Tibial nerve (tissue), 3 donors: ENCODE measurements around the gene DIP2C.

Experiments used
- CTCF ChIP-seq, 5 experiments: fragments of 200-600 bp in 3 of 5; fragments of 450-650 bp in 2 of 5; sonication (generic) in 3 of 5; IDR thresholded peaks; one replicate each; pipeline ENCODE4 v1.5.1; 2016 to 2019; ENCODE audit warnings: antibody characterized with exemption in 5 of 5, mild to moderate bottlenecking in 3 of 5, moderate library complexity in 2 of 5
- POLR2A ChIP-seq, 2 donors: fragments of 450-650 bp; IDR thresholded peaks; one replicate each; pipeline ENCODE4 v1.6.1; 2017; ENCODE audit warnings: antibody characterized with exemption in 2 of 2, mild to moderate bottlenecking in 2 of 2, moderate library complexity in 2 of 2

GRCh38 chr10:604716-605631 is 84.5 kb downstream of the DIP2C start:
- TF ChIP-seq POLR2A (IDR thresholded peaks at IDR 0.05) (no peak), CTCF (IDR thresholded peaks at IDR 0.05) (no peak)
